Hepatic stellate cell (primary cell): ENCODE data around the gene SORCS3.

Source experiments
- DNase-seq: peaks from one replicate; pipeline ENCODE4 v3.0.0; 2011; ENCODE audit warnings: low spot score

Gene SORCS3

GRCh38 chr10:104842704-104843103 lies 201.6 kb downstream of the SORCS3 start:
- no peak for DNase-seq

GRCh38 chr10:104844073-104844472 lies 203.0 kb downstream of the SORCS3 start:
- no peak for DNase-seq

GRCh38 chr10:104850023-104850422 lies 208.9 kb downstream of the SORCS3 start:
- no peak for DNase-seq

GRCh38 chr10:104867966-104868598 lies 227.0 kb downstream of the SORCS3 start:
- DNase-seq, result no peak

- no peak for DNase-seq
These were observed 231.6 kb downstream of the SORCS3 start for GRCh38 chr10:104872691-104873090.

- DNase-seq, result no peak
These were observed 232.1 kb downstream of the SORCS3 start for GRCh38 chr10:104873161-104873560.

- DNase-seq, result no peak
These were observed 234.5 kb downstream of the SORCS3 start for GRCh38 chr10:104875561-104875960.

GRCh38 chr10:104880624-104881398 lies 239.7 kb downstream of the SORCS3 start:
- DNase-seq, result no peak

- DNase-seq, result no peak
These were observed 240.7 kb downstream of the SORCS3 start for GRCh38 chr10:104881740-104882139.

GRCh38 chr10:104892879-104893617 lies 252.0 kb downstream of the SORCS3 start:
- DNase-seq, result no peak

- no peak for DNase-seq
These were observed 252.6 kb downstream of the SORCS3 start for GRCh38 chr10:104893701-104894100.

- DNase-seq, result no peak
These were observed 253.6 kb downstream of the SORCS3 start for GRCh38 chr10:104894681-104895080.

GRCh38 chr10:104895541-104895940 lies 254.5 kb downstream of the SORCS3 start:
- no peak for DNase-seq

GRCh38 chr10:104895981-104896380 lies 254.9 kb downstream of the SORCS3 start:
- no peak for DNase-seq

- DNase-seq, result no peak
These were observed 256.6 kb downstream of the SORCS3 start for GRCh38 chr10:104897696-104898095.

GRCh38 chr10:104899779-104900178 lies 258.7 kb downstream of the SORCS3 start:
- DNase-seq, result no peak

GRCh38 chr10:104903433-104903832 lies 262.3 kb downstream of the SORCS3 start:
- DNase-seq, result no peak

- no peak for DNase-seq
These were observed 263.7 kb downstream of the SORCS3 start for GRCh38 chr10:104904753-104905323.

GRCh38 chr10:104906112-104906511 lies 265.0 kb downstream of the SORCS3 start:
- no peak for DNase-seq

GRCh38 chr10:104907521-104907920 lies 266.4 kb downstream of the SORCS3 start:
- DNase-seq, result no peak

GRCh38 chr10:104908581-104908980 lies 267.5 kb downstream of the SORCS3 start:
- no peak for DNase-seq

- DNase-seq, result no peak
These were observed 269.6 kb downstream of the SORCS3 start for GRCh38 chr10:104910712-104911111.

GRCh38 chr10:104913390-104913789 lies 272.3 kb downstream of the SORCS3 start:
- no peak for DNase-seq
